ENCODE data around the gene ARSA.
"Not testable (repeated sequence)": the region's sequence is repeated elsewhere in the genome, so short reads cannot be mapped to it uniquely, and the experiment has no call there.

The ARSA gene

GRCh38 chr22:50621356-50621880 is 6.5 kb downstream of the ARSA start:
- peak; percentile 66 for DNase-seq

GRCh38 chr22:50620593-50621355 is 7.2 kb downstream of the ARSA start:
- DNase-seq = peak; percentile 81

GRCh38 chr22:50614296-50614695 is 13.7 kb downstream of the ARSA start:
- not testable (repeated sequence) for DNase-seq

DNA sequence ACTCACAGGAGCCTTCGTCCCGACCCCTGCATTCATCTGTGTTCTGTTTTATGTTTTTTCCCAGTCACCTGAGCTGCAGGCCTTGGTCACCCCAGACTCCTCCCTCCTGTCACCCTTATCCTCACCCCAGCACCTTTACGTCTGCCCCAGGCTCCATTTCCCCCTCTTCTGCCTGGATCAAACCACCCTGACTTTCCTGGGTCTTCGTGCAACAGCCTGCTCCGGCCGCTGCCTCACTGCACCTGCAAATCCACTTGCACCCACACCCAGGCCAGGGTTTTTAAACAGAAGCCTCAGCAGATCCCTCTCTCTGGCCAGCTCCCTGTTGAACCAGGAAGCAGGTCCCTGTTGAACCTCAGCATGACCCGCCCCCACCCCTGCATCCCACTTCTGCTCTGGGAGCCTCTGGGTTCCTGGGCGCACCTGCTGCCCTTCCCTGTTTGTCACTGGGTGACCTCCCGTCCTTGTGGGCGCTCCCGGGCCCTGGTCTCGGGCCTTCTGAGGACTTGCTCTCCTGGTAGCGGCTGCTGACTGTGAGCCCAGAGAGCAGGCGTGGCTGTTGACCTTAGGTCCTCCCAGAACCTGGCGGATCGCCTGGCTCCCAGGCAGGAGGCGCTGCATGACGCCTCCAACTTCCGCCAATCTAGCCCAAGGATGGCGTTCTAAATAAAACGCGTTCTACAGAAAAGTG is 14.5 kb downstream of the ARSA start:
- no peak for DNase-seq

DNA sequence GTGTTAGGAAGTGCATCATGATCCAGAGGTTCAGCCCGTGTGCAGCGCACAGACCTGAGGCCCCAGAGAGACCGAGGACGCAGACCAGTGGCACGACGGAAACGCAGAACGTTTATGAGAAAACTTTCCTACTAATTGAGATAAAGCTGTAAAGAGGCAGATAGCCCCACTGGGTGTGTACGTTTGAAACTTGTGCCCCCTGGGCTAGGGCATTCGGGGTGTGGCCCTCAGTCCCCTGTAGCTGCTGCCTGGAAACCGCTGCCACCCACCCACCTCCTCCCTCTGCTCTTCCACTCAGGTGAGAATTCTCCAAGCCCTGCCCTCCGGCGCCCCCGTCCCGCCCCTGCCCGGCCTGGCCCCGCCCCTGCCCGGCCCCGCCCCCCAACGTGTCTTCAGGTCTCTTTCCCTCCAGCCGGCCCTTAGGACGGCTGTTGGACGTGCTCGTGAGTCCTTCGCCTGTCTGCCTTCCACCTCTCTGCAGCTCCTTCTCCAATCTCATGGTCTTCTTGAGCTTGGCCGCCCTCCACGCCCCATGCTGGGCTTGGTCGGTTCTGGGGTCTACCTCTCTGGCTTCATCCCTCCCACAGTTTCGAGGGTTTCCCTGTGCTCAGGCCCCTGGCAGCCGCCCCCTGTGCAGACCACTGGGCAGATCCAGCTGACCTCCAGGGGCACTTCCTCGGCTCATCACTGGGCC is 15.3 kb downstream of the ARSA start:
- DNase-seq = no peak

GRCh38 chr22:50612168-50612527 is 15.8 kb downstream of the ARSA start:
- no peak for DNase-seq

DNA sequence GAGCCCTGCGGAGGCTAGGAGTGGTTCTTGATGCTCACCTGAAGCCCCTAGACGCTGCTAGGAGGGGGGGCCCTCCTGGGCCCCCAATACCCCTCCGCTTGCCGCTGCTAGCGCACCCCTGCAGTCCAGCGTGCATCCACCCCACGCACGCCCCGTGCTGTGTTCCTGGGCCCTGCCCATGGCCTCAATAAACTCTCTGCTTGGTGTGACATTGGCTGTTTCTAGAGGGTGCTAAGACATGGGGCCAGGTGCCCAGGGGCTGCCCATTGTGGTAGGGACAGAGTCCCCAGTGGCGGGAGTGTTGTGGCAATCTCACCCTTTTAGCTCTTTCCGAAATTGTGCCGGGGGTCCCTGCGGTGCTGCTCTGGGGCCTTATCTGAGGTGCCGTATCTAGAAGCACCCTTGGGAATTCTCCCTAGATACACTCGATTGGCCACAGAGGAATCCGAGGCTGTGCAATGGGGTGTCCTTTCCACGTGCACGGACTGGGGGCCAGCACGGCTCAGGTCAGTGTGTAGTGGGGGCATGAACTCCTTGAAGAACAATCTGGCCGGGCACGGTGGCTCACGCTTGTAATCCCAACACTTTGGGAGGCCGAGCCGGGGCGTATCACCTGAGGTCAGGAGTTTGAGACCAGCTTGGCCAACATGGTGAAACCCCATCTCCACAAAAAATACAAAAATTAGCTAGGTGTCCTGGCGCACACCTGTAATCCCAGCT is 16.5 kb downstream of the ARSA start:
- DNase-seq = no peak

- DNase-seq = no peak
These were observed 17.4 kb downstream of the ARSA start for GRCh38 chr22:50610581-50610980.

DNA sequence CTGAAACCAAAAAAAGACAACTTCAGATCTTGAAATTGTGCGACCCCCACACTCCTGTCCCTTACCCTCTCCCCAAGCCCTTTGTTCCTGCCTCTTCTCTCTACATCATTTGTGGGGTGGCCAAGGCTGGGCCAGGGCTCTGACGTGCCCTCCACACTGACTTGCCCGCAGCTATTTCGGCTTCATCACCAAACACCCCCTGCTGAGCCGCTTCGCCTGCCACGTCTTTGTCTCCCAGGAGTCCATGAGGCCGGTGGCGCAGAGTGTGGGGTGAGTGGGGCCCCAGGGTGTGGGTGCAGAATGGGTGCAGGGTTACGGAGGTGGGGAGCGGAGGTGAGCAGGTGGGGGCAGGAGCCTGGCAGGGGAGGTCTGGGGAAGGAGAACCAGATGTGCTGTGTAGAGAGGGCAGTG is 17.9 kb downstream of the ARSA start:
- DNase-seq = no peak

DNA sequence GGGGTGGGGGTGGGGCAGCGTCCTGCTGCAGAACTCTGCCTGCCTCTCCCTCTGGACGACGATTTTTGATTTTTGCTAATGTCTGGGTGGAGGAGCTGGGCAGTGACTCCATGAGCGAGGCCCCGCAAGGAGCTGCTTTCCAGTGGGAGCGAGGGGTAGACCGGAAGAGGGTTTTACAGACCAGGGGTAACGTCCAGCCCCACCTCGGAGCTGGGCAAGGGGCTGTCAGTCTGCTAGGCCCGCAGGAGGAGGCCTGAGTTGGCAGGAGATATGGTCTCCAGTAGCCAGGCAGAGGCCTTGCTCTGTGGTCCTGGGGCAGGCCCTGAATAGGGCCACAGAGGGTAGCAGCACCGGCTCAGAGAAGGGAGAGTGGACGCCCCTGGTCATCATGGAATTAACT is 18.4 kb downstream of the ARSA start:
- no peak for DNase-seq

- no peak for DNase-seq
These were observed 19.0 kb downstream of the ARSA start for GRCh38 chr22:50608996-50609395.

DNA sequence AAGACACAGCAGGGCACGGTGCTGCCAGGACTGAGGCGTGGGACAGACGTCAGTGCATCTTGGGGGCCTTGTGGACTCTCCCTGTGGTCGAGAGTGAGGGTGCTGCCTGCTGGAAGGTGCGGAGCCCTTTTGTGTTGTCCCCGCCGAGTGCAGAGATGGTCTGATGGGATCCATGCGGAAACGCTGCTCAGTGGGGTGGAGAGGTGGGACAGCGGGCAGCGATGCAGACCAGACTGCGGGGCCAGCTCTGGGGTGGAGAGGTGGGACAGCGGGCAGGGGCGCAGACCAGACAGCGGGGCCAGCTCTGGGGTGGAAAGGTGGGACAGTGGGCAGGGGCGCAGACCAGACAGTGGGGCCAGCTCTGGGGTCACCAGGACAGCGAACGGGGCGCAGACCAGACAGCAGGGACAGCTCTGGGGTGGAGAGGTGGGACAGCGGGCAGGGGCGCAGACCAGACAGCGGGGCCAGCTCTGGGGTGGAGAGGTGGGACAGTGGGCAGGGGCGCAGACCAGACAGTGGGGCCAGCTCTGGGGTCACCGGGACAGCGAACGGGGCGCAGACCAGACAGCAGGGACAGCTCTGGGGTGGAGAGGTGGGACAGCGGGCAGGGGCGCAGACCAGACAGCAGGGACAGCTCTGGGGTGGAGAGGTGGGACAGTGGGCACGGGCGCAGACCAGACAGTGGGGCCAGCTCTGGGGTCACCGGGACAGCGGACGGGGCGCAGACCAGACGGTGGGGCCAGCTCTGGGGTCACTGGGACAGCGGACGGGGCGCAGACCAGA is 19.7 kb downstream of the ARSA start:
- not testable (repeated sequence) for DNase-seq

DNA sequence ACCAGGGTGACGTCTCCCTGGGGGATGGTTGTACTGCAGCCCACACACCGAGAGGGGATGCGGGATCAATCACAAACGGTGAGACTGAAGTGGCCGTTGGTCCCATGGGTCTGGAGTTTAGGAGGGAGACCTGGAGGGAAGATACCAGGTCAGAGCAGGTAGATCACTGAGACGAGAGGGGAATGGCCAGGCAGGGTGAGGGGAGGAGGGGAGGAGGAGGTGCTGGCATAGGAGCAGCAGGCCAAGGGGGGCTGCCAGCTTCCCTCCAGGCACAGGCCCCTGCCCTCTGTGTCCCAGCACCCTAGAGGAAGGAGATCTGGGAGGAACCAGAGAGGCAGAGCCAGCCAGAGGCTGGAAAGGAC is 20.3 kb downstream of the ARSA start:
- DNase-seq = no peak

DNA sequence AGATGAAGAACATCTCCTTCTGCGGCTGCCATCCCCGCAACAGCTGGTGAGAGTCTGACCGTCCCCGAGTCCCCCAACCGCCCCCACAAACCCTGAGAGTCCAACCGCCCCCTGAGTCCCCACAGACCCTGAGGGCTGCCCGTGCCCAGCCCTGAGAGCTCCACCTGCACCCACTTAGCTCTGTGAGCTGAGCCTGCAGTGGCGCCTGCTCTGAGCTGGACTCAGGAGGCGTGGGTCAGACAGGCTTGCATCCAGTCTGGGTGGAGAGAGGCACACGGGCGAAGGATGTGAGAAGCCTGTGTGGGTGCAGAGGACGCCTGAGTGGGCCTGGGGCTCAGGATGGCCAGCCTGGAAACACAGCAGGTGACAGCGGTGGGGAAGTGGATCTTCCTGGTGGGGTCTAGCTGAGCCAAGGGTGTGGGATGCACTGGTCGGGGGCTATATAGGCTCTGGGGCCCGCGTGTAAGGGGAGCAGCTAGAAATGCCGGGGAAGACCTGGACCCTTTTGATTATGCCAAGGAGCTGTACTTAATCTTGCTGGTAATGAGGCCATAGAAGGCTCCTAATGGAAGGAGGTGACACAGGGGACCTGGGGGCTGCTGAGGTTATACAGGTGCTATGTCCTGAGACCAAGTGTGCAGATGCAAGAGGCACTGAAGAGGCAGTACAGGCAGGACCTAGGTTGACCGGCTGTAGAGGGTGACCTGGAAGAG is 20.9 kb downstream of the ARSA start:
- no peak for DNase-seq

DNA sequence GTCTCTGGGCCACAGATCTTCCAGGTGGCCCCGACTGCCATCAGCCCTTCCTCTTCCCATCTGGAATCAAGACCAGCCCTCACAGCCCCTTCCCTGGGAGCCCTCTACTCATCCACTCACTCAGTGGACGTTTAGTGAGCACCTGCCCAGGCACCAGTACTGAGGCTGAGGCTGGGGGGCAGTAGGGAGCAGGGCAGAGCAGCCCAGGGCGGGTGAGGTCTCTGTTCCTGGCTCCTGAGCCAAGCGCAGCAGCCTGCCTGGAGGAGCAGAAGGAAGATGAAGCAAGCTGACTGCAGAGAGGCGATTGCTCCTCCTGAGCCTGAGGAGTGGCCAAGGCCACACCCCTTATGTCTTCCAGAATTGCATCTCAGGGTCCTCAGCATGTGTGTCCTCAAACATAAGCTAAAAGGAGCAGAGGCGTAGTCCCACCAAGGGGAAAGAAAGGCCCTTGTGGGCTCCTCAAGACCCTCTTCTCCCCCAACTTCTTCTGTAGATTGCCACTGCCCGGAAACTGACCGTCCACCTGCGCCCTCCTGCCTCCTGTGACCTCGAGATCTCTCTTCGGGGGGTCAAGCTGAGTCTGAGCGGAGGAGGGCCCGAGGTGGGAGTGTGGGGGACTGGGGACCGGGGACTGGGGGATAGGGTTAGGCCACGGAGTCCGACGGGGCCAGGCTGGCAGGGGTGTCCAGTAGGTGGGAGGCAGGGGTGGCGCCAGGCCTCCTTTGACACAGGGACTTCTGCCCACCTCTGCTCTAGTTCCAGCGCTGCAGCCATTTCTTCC is 21.6 kb downstream of the ARSA start:
- no peak for DNase-seq

- no peak for DNase-seq
These were observed 22.3 kb downstream of the ARSA start for GRCh38 chr22:50605613-50606074.

GRCh38 chr22:50605002-50605612 is 22.8 kb downstream of the ARSA start:
- DNase-seq = no peak

GRCh38 chr22:50604256-50605001 is 23.5 kb downstream of the ARSA start:
- DNase-seq = no peak

DNA sequence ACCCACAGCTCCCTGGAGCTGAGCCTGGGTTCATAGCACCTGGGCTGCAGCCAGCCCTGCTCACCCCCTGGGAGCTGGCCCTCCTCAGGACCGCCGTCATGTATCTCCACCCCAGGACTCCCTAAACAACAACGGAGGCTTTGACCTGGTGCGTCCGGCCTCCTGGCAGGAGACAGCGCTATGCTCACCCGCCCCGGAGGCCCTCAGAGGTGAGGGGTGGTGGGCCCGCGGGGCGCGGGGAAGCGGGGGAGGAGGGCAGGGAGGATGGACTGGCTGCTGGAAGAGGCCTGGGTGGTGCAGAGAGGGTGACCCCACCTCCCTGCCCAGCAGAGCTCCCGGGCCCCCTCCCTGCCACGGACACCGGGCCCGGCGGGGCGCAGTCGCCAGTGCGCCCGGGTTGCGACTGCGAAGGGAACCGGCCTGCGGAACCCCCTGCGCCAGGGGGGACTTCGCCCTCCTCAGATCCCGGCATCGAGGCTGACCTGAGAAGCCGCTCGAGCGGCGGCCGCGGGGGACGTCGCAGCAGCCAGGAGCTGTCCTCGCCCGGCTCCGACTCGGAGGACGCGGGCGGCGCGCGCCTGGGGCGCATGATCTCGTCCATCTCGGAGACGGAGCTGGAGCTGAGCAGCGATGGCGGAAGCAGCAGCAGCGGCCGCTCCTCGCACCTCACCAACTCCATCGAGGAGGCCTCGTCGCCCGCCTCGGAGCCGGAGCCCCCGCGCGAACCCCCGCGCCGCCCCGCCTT is 24.3 kb downstream of the ARSA start:
- no peak for DNase-seq

Measured in central memory CD4-positive, alpha-beta T cell (primary cell).